SW 1271 (cell line): ENCODE results near the gene ABCC4.
"Not testable (repeated sequence)": the region's sequence is repeated elsewhere in the genome, so short reads cannot be mapped to it uniquely, and the experiment has no call there.

Experiments used
- DNase-seq, 2 experiments: peaks; one replicate each; lab custom pipeline; 2025; lab: John Stamatoyannopoulos, UW

The ABCC4 gene

DNA sequence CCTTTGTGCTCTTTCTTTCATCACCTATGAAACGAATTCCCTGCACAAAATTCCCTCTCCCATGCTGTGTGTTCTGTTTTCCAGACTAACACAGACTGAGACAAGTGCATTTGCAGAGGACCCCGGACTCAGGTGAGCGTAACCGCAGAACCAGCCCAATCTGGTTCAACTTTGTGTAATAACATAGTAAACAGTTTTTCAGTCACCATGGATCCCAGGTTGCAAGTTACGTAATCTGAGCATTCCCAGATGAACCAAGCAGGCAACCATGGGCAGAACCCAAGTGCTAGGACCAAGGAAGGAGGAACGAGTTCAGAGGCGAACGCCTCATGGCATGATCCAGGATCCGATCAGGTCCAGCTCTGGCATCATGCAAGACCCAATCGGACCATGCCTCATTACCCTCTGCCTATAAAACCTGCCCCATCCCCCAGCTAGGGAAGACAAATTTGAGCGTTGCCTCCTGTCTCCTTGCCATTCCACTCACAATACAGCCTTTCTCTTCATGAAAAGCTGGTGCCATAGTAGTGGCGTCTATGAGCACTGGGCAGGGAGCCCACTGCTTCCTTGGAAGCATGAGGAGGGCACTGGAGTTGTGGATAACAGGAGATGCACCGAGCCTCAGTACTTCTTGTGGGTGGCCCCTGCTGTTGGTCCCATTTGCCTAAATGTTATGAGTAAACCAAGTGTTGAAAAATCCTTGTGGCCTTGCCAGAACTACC lies 107.6 kb downstream of the ABCC4 start:
- DNase-seq: no peak

DNA sequence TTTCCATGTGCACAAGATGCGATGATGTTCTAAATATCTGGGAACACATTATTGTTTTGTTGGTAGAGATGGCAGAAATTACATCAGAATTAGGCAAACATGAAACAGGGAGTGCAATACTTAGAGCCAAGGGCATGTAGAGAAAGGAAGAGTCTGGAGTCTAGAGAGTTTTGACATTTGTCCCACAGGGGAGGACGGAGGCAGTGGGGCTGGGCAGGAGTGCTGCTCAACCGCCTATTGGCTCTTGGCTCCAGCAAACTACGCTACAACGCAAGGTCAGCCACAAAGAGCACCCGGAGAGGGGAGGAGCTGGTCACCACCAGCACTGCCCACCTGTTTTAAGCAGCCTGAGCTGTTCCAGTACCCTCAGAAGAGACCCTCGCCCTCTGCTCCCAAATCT lies 108.3 kb downstream of the ABCC4 start:
- DNase-seq: no peak

DNA sequence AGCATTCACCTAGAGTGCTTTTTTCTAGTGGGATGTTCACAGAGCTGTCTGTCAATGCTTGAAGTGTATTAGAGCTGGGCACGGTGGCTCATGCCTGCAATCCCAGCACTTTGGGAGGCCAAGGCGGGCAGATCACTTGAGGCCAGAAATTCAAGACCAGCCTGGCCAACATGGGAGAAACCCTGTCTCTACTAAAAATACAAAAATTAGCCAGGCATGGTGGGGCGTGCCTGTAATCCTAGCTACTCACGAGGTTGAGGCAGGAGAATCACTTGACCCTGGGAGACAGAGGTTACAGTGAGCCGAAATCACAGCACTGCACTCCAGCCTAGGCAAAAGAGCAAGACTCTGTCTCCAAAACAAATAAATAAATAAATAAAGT lies 108.7 kb downstream of the ABCC4 start:
- DNase-seq: not testable (repeated sequence)

DNA sequence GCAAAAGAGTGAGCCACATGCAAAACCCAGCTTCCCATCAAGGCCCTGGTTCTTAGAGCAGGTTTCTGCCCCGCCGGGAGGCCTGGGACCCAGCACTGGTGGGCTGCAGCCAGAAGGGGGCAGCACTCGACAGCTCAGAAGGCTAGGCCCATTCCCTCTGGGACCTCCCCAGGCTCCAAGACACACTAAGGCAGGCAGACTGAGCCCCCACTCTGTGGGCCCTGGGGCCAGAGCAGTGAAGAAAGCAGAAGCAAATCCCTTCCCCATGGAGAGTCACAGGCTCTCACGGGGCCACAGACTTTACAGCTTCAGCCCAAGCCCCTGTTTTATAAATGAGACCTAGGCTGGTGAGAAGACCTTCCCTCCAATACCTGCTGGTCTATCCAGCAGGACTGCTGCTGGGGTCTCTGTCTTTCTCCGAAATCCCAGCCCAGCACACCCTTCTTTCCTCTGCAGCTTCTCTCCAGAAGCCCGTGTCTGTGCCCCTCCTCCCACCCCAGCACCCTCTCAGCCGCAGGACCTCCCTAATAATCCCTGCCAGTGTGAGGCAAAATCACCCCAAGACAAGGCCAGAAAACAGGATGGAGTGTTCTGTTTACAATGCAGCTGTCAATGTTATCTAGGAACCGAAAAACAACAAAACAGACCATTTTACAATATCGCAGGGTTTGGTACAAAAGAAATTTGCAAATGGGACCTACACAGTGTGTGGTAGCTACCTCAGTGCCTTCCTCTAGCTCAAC lies 109.3 kb downstream of the ABCC4 start:
- DNase-seq: peak; percentile 25 to 61

DNA sequence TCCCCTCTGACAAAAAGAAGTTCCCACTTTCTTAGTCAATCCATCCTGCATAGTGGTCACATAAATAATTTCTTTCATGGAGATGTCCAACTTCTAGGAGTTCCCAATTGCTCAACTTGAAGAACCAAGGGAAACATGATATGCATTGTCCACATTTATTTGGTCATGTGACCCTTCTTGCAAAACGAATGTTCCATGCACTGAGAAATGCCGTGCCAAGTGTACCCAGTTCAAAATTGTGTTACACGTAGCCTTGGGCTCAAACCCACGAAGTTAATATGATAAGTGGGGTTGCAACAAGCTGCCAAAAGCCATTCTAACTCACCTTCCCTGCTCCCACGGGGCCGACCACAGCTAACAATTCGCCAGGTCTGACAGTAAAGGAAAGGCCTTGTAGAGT lies 113.1 kb downstream of the ABCC4 start:
- no peak for DNase-seq

DNA sequence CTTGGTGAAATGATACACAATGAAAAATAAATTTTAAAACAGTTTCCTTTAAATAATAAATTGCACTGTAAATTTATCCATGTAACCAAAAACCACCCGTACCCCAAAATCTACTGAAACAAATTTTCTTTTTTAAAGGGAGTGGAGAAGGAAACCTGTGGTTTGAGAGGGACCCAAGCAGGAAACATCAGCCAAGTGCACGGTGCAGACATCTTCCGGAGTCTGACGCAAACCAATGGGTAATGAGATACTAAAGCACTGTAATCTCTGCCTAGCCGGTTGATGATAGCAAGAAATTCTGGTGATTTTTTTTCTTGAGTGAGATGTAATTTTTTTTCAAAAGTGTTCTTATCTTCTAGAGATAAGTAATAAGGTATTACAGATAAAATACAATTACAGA lies 115.4 kb downstream of the ABCC4 start:
- DNase-seq: no peak

DNA sequence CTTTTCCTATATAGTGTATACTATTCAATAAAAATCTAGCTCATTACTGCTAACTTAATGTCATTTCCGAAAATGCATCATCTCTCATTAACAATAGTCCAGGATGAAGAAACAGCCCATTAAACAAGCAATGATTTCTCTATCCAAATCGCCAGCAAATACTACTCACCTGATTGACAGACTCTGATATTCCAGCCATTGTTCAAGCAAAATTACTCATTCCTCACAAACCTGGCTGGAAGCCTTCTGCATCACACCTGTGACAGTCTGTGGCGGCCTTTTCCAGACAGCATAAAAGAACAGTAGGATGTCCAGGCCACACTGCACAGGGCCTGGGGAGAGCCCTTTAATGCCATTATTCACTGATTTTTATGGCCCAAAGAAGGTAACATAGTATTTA lies 115.9 kb downstream of the ABCC4 start:
- DNase-seq: no peak

DNA sequence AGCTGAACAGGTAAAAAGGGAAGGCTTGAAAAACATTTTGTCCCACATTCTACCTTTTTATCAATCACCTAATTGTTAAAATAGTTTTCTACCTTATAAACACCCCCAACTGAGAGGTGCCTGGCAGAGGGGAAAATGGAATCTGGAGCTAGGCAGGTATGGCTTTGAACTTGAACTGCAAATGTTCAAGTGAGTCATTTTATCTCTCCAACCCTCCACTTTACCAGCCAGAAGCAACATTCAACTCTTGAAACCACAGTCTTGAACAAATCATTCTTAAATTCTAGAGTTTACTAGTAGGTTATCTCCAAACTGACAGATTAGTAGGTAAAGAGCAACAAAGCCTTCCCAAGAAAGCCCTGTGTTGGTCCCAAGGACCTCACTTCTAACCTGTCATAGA lies 116.9 kb downstream of the ABCC4 start:
- DNase-seq: no peak

DNA sequence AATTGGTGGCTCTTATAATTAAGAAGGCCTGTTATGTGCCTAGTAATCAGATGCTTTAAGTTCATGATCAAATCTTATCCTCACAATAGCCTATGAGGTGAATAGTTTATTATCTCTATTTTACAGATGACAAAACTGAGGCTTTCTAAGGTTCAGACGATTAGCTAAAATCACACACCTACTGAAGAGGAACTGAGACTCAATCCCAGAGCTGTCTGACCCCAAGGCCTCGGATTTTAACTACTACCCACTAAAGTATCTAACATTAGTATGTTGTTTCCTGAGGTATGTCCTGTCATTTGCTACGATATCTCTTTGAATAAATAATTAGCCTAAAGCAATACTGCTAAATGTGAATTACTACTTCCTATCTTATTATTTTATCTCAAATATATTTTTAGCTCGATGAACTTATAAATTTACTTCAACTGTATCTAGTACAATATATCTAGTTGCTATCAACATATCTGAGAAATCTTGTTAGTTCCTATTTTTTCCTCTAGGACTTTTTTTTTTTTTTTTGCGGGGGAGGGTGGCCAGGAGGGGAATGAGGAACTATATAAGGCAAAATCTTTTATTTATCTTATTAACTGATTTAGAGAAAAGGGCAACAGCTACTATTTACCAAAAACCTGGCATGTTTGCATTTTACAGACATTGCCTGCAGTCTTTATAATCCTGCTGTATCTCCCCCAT lies 118.5 kb downstream of the ABCC4 start:
- no peak for DNase-seq

DNA sequence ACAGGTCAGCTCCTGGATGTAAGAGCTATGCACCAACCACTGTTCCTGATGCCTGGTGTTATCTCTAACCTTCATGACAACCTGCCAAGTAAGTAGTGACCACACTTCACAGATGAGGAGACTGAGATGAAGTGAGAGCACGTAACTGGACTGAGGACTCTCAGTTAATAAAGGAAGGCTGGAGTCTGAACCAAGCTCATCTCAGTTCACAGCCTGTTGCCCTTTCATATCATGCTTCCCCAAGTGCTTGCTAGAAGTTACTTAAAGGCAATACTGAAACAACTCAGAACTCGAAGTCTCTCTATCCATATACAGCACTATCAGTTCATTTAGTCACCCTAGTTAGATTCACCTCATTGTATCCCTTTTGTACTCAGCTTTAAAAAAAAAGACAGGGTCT lies 119.7 kb downstream of the ABCC4 start:
- DNase-seq: no peak

DNA sequence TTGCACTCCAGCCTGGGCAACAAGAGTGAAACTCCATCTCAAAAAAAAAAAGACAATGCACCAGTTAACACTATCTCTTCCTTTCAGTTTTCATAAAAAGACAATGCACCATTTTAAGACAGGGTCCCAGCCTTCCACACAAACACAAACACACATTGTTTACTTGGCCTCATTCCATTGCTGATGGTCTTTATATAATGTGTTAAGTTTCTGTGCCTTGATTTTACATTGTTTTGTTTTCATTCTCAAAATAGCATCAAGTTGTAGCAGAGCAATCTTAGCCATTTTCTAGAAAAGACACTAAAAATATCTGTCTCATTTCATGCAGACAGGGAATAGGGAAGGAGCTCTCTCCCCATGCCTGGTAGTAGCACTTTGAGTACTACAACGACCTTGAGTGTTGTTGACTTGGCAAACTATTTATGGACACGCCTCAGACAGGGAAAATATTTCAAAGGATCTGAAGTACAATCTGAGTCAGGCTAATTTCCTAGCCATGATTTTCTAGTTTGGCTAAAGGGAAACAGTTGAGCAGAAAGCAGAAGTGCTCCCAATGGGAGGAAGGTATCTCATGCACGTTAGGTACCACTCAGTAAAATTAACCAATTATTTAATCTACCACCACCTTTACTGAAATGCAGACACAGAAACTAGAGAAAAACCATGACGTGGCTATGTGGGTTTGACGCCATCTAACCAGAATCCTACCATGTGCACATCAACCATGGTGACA lies 120.6 kb downstream of the ABCC4 start:
- DNase-seq: no peak

DNA sequence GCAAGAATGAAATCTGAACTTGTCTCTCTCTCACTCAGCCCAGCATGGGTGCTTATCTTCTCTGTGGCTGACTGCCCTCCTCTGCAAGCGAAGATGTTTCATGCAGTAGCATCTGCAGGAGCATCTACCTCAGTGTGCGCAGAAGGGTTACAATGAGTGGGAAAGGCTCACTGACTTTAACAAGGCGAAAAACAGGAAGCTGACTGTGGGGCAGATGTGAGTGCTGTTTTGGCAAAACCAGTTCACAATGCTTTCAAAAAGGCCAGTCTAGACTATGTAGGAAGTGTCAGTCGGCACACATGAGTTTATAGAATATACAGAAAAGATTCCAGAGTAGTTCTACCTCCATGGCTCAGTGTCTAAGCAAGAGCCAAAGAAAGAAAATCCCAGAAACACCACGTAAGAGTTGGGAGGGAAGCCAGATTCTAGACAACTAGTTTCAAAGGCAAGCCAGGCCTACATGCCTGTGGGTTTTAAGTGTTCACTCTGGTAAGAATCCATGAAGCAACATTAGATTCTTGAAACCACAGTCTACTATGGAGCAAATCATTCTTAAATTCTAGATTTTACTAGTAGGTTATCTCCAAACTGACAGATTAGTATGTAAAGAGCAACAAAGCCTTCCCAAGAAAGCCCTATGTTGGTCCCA lies 124.5 kb downstream of the ABCC4 start:
- no peak for DNase-seq

DNA sequence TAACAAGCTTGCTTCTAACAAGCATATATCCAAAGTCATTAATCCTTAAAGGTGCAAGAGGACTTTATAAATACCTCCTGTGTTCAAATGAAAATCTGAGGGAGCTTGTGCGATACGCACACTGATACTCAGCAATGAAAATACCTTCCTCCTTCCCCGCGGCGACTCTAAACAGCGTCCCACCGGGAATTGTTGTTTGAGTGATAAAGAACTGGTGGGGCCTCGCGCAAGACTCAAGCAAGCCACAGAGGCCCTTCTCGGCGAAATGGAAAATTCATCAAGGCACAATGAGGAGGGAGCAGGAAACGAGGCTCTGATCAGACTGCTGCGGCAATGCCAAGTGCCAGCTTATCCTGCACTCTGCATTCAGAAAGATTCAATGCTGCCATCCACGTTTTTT lies 126.7 kb downstream of the ABCC4 start:
- no peak for DNase-seq

DNA sequence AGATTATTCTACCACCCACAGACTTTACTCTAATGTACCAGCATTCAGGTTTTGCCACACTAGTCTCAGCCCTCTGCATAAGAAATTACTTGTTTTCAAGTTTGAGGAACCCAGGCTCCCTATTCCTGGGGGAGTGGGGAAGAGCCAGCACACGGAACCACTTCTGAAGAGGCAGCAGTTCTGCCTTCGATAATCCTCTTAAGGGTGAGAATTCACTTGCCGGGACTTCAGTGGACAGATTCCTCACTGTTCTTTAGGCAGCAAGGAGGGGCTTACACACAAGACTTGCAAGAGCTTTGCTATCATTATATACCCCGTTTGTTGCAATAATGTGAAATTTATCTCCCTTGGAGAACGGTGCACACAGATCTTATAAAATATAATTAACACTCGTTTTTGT lies 133.1 kb downstream of the ABCC4 start:
- no peak for DNase-seq

DNA sequence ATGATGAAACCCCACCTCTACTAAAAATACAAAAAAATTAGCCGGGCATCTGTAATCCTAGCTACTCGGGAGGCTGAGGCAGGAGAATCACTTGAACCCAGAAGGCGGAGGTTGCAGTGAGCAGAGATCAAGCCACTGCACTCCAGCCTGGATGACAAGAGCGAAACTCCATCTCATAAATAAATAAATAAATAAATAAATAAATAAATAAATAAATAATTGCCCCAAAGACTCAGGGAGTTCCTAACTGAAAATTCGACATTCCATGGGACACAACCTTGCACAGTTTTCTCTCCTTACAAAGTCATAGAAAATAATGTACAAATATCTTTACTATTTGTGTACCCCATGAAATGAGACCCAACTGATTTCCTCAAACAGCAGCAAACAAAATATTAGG lies 134.2 kb downstream of the ABCC4 start:
- not testable (repeated sequence) for DNase-seq

DNA sequence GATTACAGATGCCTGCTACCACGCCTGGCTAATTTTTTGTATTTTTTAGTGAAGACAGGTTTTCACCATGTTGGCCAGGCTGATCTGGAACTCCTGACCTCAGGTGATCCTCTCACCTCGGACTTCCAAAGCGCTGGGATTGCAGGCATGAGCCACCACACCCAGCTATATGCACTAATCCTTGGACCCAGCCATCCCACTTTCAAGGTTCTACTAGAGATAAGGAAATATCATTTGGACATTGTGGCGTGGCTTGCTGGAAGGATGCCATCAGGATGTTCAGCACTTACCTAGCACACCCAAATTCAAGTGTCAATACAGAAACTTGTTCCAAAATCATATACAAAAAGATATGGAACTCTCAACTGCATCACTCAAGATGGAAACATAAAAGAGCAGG lies 136.4 kb downstream of the ABCC4 start:
- DNase-seq: no peak

DNA sequence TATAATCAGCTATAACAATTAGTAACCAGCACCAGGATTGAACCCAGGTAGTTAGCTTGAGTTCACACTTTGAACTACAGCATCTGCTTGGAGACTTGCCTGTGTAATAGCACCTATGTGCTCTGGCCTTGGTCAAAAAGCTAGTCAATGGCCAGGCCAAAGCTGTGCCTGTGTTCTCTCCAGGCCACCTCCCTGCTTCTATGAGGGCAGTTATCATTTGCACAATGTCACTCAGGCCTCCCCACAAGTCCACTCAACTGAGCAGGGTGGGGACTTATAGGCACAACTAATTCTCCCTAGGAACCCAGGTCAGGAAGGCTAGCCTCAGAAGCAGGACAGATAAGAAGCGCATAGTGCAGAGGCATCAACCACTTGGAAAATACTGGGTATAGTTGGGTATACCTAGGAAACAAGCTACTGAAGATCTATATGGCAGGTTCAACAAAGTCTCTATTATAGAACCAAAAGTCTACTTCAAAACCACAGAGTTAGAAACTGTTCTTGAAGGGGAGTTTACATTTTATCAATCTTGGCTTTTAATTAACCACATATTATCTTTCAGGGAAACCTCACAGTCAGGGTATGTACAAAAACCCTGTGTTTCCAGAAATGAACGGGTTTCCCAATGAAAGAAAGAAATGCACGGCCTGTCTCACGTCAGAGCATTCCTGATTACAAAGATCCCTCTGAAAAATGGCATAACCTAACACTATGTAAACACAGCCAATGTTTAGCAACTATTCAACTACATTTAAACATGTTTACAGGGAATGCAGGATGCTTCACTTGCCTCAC lies 140.9 kb downstream of the ABCC4 start:
- DNase-seq: no peak

DNA sequence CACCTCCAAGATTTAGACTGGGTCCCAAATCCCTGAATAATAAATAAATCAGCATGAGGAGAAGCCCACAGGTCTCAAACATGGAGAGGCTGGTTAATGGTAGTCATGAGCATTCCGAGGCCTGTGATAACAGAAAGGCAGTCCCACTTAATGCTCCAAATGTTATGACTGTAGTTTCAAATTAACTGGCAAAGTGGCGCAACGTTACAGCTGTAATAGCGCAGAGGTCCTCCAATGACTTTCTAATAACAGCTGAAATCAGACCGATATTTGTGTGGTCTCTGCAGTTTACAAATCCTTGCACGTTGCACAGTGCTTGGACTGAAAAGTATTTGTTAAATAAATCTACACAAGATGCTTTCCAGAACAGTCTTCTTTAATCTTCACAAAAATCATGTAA lies 141.8 kb downstream of the ABCC4 start:
- no peak for DNase-seq

DNA sequence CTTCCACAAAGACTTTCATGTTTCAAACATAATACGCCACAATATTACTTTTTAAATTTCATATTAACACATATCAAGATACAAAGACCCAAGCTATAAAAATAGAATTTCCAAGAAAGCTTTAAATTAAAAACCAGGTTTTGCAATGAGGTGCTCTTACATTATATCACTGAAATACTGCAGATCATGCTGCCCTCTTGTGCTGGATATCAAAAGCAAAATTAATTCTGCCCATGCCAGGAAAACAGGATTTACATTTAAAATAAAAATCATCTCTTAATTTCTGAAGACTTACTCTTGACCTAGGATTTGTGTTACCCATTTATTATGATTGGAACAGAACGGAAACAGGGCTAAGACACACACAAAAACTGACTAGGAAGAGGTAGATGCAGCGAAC lies 145.0 kb downstream of the ABCC4 start:
- peak in 1 of 2 experiments; percentile 10 for DNase-seq

DNA sequence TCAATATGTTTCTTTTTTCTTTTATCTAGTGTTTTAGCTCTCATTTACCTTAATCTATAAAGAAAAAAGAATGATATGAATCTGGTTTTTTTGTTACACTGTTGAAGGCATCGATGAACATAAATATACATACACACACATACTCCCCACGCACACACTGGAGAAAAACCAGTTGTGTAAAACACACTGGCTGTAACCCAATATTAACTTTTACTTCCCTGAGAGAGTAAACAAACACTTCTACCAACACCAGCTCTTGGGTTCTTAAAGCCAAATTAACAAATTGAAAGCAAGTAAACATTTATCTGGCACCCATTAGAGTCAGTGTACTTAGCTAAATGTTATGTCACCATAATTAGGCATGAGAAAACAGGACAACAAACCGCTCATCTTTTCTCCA lies 145.7 kb downstream of the ABCC4 start:
- DNase-seq: no peak

DNA sequence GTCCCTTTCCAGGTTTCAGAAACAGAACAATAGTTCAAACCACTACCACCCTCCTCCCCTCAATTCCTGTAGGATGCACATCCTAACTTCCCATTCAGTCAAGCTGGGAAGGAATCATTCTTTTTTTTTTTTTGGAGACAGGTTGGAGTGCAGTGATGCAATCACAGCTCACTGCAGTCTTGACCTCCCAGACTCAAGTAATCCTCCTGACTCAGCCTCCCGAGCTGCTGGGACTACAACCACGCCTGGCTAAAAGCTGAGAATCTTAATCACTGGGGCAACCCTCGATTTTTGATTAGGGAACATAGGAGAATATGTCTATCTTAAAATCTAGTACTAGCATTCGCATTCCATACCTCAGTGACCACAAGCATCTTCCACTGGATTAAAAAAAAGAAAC lies 146.2 kb downstream of the ABCC4 start:
- DNase-seq: no peak
